Measurements from ENCODE around the gene RBM20. TPM values are rescaled to one million over a fixed set of nuclear protein-coding genes. Genes with fewer than 3 reads are reported as not detected.

Gene RBM20
- total and polyA plus RNA-seq, 2 of the 13 experiments (the other 11 are each of a cell fraction or from before 2014, with no cell fraction given), result 0.02 to 0.22 TPM

DNA sequence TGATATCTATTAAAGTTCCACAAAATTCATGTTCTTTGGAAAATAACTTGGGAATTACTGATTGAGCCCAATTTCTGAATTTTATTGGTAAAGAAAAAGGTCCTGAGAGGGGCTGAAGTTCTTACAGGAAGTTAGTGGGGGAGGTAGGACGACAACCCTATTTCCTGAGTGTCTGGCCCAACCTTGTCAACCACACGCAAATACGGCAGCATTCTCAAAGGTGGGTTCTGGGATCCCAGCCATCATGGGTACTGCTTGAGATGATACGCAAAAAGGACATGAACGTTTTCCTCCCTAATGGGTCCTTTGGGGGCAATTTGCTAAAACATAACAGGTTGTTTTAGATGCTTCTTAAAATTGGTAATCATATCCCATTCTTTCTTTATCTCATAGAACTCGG is 224.8 kb downstream of the RBM20 start:
- in situ Hi-C loops (cut with HindIII; ENCODE audit: extremely low pct_ligation_motif_present, low pct_unique_long_range_greater_than_20kb), result no loop called here
- ATAC-seq (no peak), DNase-seq (ENCODE audit: low spot score) (no peak), FAIRE-seq (no peak)
- Histone ChIP-seq H3K4me2 (ENCODE audit: low read depth, low read length) (no peak overlapping the region), H3K4me1 (ENCODE audit: insufficient read depth, low read length) (peaks cover 52% of the 10 kb centered on the region), H2AFZ (ENCODE audit: low read length) (no peak overlapping the region), H3K4me3 (replicated peaks in 1 of 3; ENCODE audit: insufficient read depth in 1 of 3, low read depth in 2 of 3, low read length in 3 of 3) (no peak overlapping the region), H3K36me3 (replicated peaks in 1 of 2; ENCODE audit: control insufficient read depth in 1 of 2, insufficient read depth in 2 of 2, low read length in 2 of 2) (no peaks in the 10 kb centered on the region), H3K79me2 (ENCODE audit: insufficient read depth, low read length) (peaks cover 14% of the 10 kb centered on the region), H3K27ac (ENCODE audit: extremely low read length, insufficient read depth, low read length) (no peak overlapping the region), H3K9me3 (ENCODE audit: low read length) (no peaks in the 10 kb centered on the region), H3K27me3 (ENCODE audit: control insufficient read depth in 1 of 2, insufficient read depth in 2 of 2, low read length in 2 of 2) (no peaks in the 10 kb centered on the region), H4K20me1 (ENCODE audit: insufficient read depth, low read length) (peaks cover 2% of the 10 kb centered on the region; the same call in 1 of the 2 replicates), H3K9ac (ENCODE audit: insufficient read depth, low read depth, low read length) (no peak overlapping the region)
- no TSS peak for BruUV-seq (replicated peaks)
- intact Hi-C loops (cut with micrococcal nuclease; ENCODE audit: unreplicated experiment), result no loop called here
- 89% methylated on average over 6 of the region's 6 CpGs for WGBS (ENCODE audit: low lambda C conversion rate)
- ChIA-PET POLR2A (interaction anchor here (1.4 to 2.1 kb wide), 2 partner anchors 11 to 25 kb away, joined by 6 to 7 read pairs; no protein-coding TSS in a partner anchor), CTCF (ENCODE audit: low intra/inter-chr PET ratio, low total read pairs) (no interaction called here)
- TF ChIP-seq ZNF556 (CRISPR knock-in tag; IDR thresholded peaks at IDR 0.05; ENCODE audit: borderline replicate concordance) (no peak), ZNF235 (CRISPR knock-in tag; IDR thresholded peaks at IDR 0.05; ENCODE audit: borderline replicate concordance) (no peak), MEIS2 (CRISPR knock-in tag; IDR thresholded peaks at IDR 0.05) (no peak), WIZ (CRISPR knock-in tag; IDR thresholded peaks at IDR 0.05) (no peak), ZNF891 (CRISPR knock-in tag; IDR thresholded peaks at IDR 0.05) (no peak), SIX1 (CRISPR knock-in tag; IDR thresholded peaks at IDR 0.05; ENCODE audit: borderline replicate concordance) (no peak), ZNF496 (CRISPR knock-in tag; IDR thresholded peaks at IDR 0.05; ENCODE audit: insufficient replicate concordance) (no peak), ZBTB7B (CRISPR knock-in tag; IDR thresholded peaks at IDR 0.05) (no peak), NRL (CRISPR knock-in tag; IDR thresholded peaks at IDR 0.05; ENCODE audit: borderline replicate concordance) (no peak), ZNF749 (CRISPR knock-in tag; IDR thresholded peaks at IDR 0.05; ENCODE audit: borderline replicate concordance) (no peak)
- TF ChIP-seq, protein P1, sequence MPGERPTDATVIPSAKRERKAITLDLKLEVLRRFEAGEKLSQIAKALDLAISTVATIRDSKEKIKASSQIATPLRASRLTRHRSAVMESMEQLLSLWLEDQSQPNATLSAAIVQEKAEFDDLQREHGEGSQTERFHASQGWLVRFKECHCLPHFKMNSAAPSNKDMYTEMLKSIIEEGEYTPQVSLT (CRISPR knock-in tag; IDR thresholded peaks at IDR 0.05; ENCODE audit: borderline replicate concordance, low read depth), result no peak
- TF ChIP-seq, protein P2, sequence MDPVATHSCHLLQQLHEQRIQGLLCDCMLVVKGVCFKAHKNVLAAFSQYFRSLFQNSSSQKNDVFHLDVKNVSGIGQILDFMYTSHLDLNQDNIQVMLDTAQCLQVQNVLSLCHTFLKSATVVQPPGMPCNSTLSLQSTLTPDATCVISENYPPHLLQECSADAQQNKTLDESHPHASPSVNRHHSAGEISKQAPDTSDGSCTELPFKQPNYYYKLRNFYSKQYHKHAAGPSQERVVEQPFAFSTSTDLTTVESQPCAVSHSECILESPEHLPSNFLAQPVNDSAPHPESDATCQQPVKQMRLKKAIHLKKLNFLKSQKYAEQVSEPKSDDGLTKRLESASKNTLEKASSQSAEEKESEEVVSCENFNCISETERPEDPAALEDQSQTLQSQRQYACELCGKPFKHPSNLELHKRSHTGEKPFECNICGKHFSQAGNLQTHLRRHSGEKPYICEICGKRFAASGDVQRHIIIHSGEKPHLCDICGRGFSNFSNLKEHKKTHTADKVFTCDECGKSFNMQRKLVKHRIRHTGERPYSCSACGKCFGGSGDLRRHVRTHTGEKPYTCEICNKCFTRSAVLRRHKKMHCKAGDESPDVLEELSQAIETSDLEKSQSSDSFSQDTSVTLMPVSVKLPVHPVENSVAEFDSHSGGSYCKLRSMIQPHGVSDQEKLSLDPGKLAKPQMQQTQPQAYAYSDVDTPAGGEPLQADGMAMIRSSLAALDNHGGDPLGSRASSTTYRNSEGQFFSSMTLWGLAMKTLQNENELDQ (CRISPR knock-in tag; IDR thresholded peaks at IDR 0.05; ENCODE audit: borderline replicate concordance), result no peak
- TF ChIP-seq, protein P3, sequence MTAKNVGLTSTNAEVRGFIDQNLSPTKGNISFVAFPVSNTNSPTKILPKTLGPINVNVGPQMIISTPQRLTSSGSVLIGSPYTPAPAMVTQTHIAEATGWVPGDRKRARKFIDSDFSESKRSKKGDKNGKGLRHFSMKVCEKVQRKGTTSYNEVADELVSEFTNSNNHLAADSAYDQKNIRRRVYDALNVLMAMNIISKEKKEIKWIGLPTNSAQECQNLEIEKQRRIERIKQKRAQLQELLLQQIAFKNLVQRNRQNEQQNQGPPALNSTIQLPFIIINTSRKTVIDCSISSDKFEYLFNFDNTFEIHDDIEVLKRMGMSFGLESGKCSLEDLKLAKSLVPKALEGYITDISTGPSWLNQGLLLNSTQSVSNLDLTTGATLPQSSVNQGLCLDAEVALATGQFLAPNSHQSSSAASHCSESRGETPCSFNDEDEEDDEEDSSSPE (CRISPR knock-in tag; IDR thresholded peaks at IDR 0.05), result no peak
- TF ChIP-seq, protein P4, sequence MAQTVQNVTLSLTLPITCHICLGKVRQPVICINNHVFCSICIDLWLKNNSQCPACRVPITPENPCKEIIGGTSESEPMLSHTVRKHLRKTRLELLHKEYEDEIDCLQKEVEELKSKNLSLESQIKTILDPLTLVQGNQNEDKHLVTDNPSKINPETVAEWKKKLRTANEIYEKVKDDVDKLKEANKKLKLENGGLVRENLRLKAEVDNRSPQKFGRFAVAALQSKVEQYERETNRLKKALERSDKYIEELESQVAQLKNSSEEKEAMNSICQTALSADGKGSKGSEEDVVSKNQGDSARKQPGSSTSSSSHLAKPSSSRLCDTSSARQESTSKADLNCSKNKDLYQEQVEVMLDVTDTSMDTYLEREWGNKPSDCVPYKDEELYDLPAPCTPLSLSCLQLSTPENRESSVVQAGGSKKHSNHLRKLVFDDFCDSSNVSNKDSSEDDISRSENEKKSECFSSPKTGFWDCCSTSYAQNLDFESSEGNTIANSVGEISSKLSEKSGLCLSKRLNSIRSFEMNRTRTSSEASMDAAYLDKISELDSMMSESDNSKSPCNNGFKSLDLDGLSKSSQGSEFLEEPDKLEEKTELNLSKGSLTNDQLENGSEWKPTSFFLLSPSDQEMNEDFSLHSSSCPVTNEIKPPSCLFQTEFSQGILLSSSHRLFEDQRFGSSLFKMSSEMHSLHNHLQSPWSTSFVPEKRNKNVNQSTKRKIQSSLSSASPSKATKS (CRISPR knock-in tag; IDR thresholded peaks at IDR 0.05), result no peak
- TF ChIP-seq, protein P5, sequence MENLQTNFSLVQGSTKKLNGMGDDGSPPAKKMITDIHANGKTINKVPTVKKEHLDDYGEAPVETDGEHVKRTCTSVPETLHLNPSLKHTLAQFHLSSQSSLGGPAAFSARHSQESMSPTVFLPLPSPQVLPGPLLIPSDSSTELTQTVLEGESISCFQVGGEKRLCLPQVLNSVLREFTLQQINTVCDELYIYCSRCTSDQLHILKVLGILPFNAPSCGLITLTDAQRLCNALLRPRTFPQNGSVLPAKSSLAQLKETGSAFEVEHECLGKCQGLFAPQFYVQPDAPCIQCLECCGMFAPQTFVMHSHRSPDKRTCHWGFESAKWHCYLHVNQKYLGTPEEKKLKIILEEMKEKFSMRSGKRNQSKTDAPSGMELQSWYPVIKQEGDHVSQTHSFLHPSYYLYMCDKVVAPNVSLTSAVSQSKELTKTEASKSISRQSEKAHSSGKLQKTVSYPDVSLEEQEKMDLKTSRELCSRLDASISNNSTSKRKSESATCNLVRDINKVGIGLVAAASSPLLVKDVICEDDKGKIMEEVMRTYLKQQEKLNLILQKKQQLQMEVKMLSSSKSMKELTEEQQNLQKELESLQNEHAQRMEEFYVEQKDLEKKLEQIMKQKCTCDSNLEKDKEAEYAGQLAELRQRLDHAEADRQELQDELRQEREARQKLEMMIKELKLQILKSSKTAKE (CRISPR knock-in tag; IDR thresholded peaks at IDR 0.05; ENCODE audit: borderline replicate concordance), result no peak
